GM12878 (cell line): ENCODE results near the gene BCKDK. TPM values are rescaled to one million over a fixed set of nuclear protein-coding genes. Genes with fewer than 3 reads are reported as not detected.

Experiments used
- ATAC-seq: fragments of 200-7000 bp; cut with Tn5 transposase; 3 replicates; pipeline ENCODE4 v1.9.1; 2020; ENCODE audit warnings: mild to moderate bottlenecking, moderate library complexity
- BruUV-seq: library from RNA; stranded (reverse); fragments of 400-500 nt; replicated peaks from 2 replicates; lab custom pipeline; 2021; lab: Mats Ljungman, UMichigan
- CTCF ChIA-PET: fragments of 300-600 bp; sonication (Branson Sonifier 250); formaldehyde crosslinking; extraction: SDS; loops from one replicate; lab custom pipeline; 2021; ENCODE audit warnings: inconsistent platforms; lab: Yijun Ruan, JAX
- POLR2A ChIA-PET: fragments of 350-600 bp; formaldehyde crosslinking; extraction: SDS; loops from one replicate; lab custom pipeline; 2021; ENCODE audit warnings: inconsistent platforms; lab: Charles Lee
- RAD21 ChIA-PET: fragments of 300-600 bp; sonication (Branson Sonifier 250); formaldehyde crosslinking; loops from one replicate; lab custom pipeline; 2023; ENCODE audit warnings: antibody characterized with exemption; ENCODE audit not compliant: unreplicated experiment; lab: Charles Lee
- SMC1A ChIA-PET: fragments of 300-600 bp; sonication (Branson Sonifier 250); formaldehyde crosslinking; loops from one replicate; lab custom pipeline; 2023; ENCODE audit not compliant: unreplicated experiment, uncharacterized antibody; lab: Charles Lee
- DNase-seq: peaks from one replicate; pipeline ENCODE4 v3.0.0-alpha.2; 2011; ENCODE audit warnings: low read depth, low spot score
- FAIRE-seq: peaks from 3 replicates; lab custom pipeline; 2011; peaks lifted over from hg19 to GRCh38; lab: Jason Lieb, UNC
- H2AFZ ChIP-seq: 2 replicates; pipeline ENCODE4 v1.6.0; 2011; ENCODE audit warnings: low read depth, low read length, control low read depth; ENCODE audit not compliant: control insufficient read depth
- H3K27ac ChIP-seq: 2 replicates; pipeline ENCODE4 v1.5.1; 2011; ENCODE audit warnings: control low read depth; ENCODE audit not compliant: control insufficient read depth, insufficient read depth
- H3K27me3 ChIP-seq, 2 experiments: replicated peaks in 1 of 2; 2 replicates each; pipeline versions ENCODE4 v1.6.0 to v1.6.1; 2011; ENCODE audit warnings: low read length in 1 of 2; ENCODE audit not compliant: control insufficient read depth in 2 of 2, insufficient read depth in 2 of 2
- H3K36me3 ChIP-seq, 2 experiments: 2 replicates each; pipeline ENCODE4 v1.5.1; 2011; ENCODE audit warnings: low read length in 1 of 2; ENCODE audit not compliant: control insufficient read depth in 2 of 2, insufficient read depth in 2 of 2
- H3K4me1 ChIP-seq: 2 replicates; pipeline ENCODE4 v1.6.1; 2011; ENCODE audit warnings: mild to moderate bottlenecking, low read length, moderate library complexity, mixed read lengths; ENCODE audit not compliant: control insufficient read depth, insufficient read depth
- H3K4me2 ChIP-seq: 2 replicates; pipeline ENCODE4 v1.6.0; 2011; ENCODE audit warnings: control low read depth; ENCODE audit not compliant: control insufficient read depth, insufficient read depth
- H3K4me3 ChIP-seq: fragments of 200-600 bp; sonication (generic); 2 replicates; pipeline ENCODE4 v1.5.1; 2016
- H3K79me2 ChIP-seq: 2 replicates; pipeline ENCODE4 v1.6.0; 2011; ENCODE audit warnings: low read length; ENCODE audit not compliant: control insufficient read depth, insufficient read depth
- H3K9ac ChIP-seq: 2 replicates; pipeline ENCODE4 v1.8.0; 2011; ENCODE audit warnings: low read length, control low read depth, mixed read lengths; ENCODE audit not compliant: control insufficient read depth, insufficient read depth
- H3K9me3 ChIP-seq: replicated peaks from 3 replicates; pipeline ENCODE4 v1.5.1; 2011; ENCODE audit warnings: mild to moderate bottlenecking, low read length; ENCODE audit not compliant: control insufficient read depth, insufficient read depth
- H4K20me1 ChIP-seq: 2 replicates; pipeline ENCODE4 v1.6.0; 2011; ENCODE audit not compliant: control insufficient read depth, insufficient read depth
- BHLHE40 ChIP-seq, 2 experiments: fragments of 450-650 bp in 1 of 2; IDR thresholded peaks; 2 replicates each; pipeline ENCODE4 v1.6.1; 2011 to 2017; ENCODE audit warnings: low read depth in 2 of 2, borderline replicate concordance in 1 of 2, improper control_type of control experiment in 1 of 2, low read length in 1 of 2, mild to moderate bottlenecking in 1 of 2
- POLR2A ChIP-seq: IDR thresholded peaks from 2 replicates; pipeline ENCODE4 v1.6.1; 2011; ENCODE audit warnings: low read depth, mild to moderate bottlenecking, low read length
- RELB ChIP-seq: fragments of 450-650 bp; IDR thresholded peaks from 2 replicates; pipeline ENCODE4 v1.6.1; 2017; ENCODE audit warnings: low read depth, mild to moderate bottlenecking, moderate library complexity
- WGBS: methylation state at CpG from one replicate; pipeline ENCODE4 v1.1.6; 2016; ENCODE audit warnings: low lambda C conversion rate; ENCODE audit not compliant: insufficient replicate concordance, insufficient coverage; ENCODE audit errors: missing lambda C conversion rate; 5-methylcytosine and 5-hydroxymethylcytosine counted together
- in situ Hi-C: fragments of 300-500 bp; cut with MboI; formaldehyde crosslinking; loops from 9 replicates; pipeline ENCODE4 v1.14.3; 2018; ENCODE audit warnings: mixed read lengths
- intact Hi-C: fragments of 100-400 bp; cut with micrococcal nuclease; formaldehyde crosslinking; loops from one replicate; pipeline ENCODE4 v1.14.2; 2022; ENCODE audit not compliant: unreplicated experiment
- polyA plus RNA-seq, 11 experiments: library from polyadenylated mRNA; depleted of rRNA in 4 of 11; unstranded in 6 of 11; stranded (reverse) in 5 of 11; fragments of >200 nt; fragmentation: Nextera tagmentation in 4 of 11; fragmentation: Illumina TruSeq in 1 of 11; extraction: Ambion mirVana in 4 of 11; extraction: Trizol in 1 of 11; gene quantifications; 1 replicate in 1 of 11; 2 replicates in 10 of 11; pipeline versions ENCODE4 v1.2.1 to v1.2.3, GENCODE V29; 2011 to 2016; ENCODE audit warnings: inconsistent platforms in 2 of 11, missing spikeins in 2 of 11, low read depth in 1 of 11
- total RNA-seq, 4 experiments: library from RNA; depleted of rRNA in 3 of 4; stranded (reverse); fragments of >200 nt in 3 of 4; fragmentation: Illumina TruSeq in 1 of 4; extraction: Trizol in 1 of 4; gene quantifications; 2 replicates each; pipeline versions ENCODE4 v1.2.1 to v1.2.3, GENCODE V29; 2013 to 2021

The BCKDK gene
- total and polyA plus RNA-seq, 10 of the 15 experiments (the other 5 are each of a cell fraction or from before 2014, with no cell fraction given) = 0.68 to 56.6 (median 32.8) TPM

- Histone ChIP-seq H3K79me2 (peaks cover 17% of the 10 kb centered on the region), H3K9ac (no peak overlapping the region), H3K4me1 (no peaks in the 10 kb centered on the region; the same call in 1 of the 2 replicates), H3K9me3 (no peaks in the 10 kb centered on the region), H3K27ac (no peak overlapping the region)
- TF ChIP-seq BHLHE40 (IDR thresholded peaks at IDR 0.05; ENCODE audit: borderline replicate concordance in 1 of 2, low read depth in 2 of 2, low read length in 1 of 2) (no peak), POLR2A (peak; percentile 42; the same call in 1 of the 2 replicates)
- TF ChIP-seq, all 136 proteins: peak for 1
- DNase-seq = no peak
- Histone ChIP-seq H2AFZ (no peak overlapping the region), H3K36me3 (peaks cover 8 to 14% of the 10 kb centered on the region in 2 experiments; a peak in 3 of 4 replicates), H3K4me3 (no peak overlapping the region), H3K4me2 (no peak overlapping the region), H4K20me1 (no peaks in the 10 kb centered on the region), H3K27me3 (no peaks in the 10 kb centered on the region)
- ChIA-PET POLR2A (interaction anchor here (0.5 kb wide), 1 partner anchor 31 kb away, joined by 3 read pairs; no protein-coding TSS in a partner anchor), RAD21 (no interaction called here), SMC1A (no interaction called here), CTCF (interaction anchor here (1.2 kb wide), 1 partner anchor 94 kb away, joined by 4 read pairs; the partner anchor contains the start of gene HSD3B7)
- no peak for ATAC-seq
- intact Hi-C loops (loop anchor here (10.0 kb wide), 1 partner anchor 84 kb away; no protein-coding TSS in a partner anchor), in situ Hi-C loops (no loop called here)
- WGBS = 91% methylated on average over 15 of the region's 15 CpGs
- FAIRE-seq = no peak
- BruUV-seq = no TSS peak
These were observed 29.4 kb upstream of the BCKDK start for GRCh38 chr16:31078597-31079341.

GRCh38 chr16:31079342-31079944 is 28.7 kb upstream of the BCKDK start:
- SMC1A ChIA-PET = no interaction called here
- peaks cover 8 to 14% of the 10 kb centered on the region in 2 experiments; a peak in 3 of 4 replicates for H3K36me3 ChIP-seq
- no peak overlapping the region for H2AFZ ChIP-seq
- H3K79me2 ChIP-seq = peaks cover 15% of the 10 kb centered on the region
- TF ChIP-seq POLR2A (0 out of 2 replicates have a peak, but pooled peaks have one; percentile 27), RELB (no peak)
- TF ChIP-seq, all 136 proteins: peak for 1
- H3K27ac ChIP-seq = no peak overlapping the region
- H4K20me1 ChIP-seq = no peaks in the 10 kb centered on the region; the same call in 1 of the 2 replicates
- H3K27me3 ChIP-seq = no peaks in the 10 kb centered on the region
- no peak for DNase-seq
- RAD21 ChIA-PET = no interaction called here
- POLR2A ChIA-PET = interaction anchor here (0.5 kb wide), 1 partner anchor 31 kb away, joined by 3 read pairs; no protein-coding TSS in a partner anchor
- ATAC-seq = no peak
- CTCF ChIA-PET = no interaction called here
- no peaks in the 10 kb centered on the region; the same call in 1 of the 2 replicates for H3K4me1 ChIP-seq
- FAIRE-seq = no peak
- intact Hi-C loops = loop anchor here (10.0 kb wide), 1 partner anchor 85 kb away; no protein-coding TSS in a partner anchor
- WGBS = 99% methylated on average over 13 of the region's 13 CpGs
- H3K9me3 ChIP-seq = no peaks in the 10 kb centered on the region
- no peak overlapping the region for H3K4me2 ChIP-seq
- no peak overlapping the region for H3K9ac ChIP-seq
- in situ Hi-C loops = no loop called here
- no peak overlapping the region for H3K4me3 ChIP-seq
- BruUV-seq = no TSS peak
